Cardiac muscle cell (in vitro differentiated cells and primary cell): ENCODE results near the gene ZSCAN16. TPM values are rescaled to one million over a fixed set of nuclear protein-coding genes. Genes with fewer than 3 reads are reported as not detected.
"Not testable (repeated sequence)": the region's sequence is repeated elsewhere in the genome, so short reads cannot be mapped to it uniquely, and the experiment has no call there.

ENCODE experiments used
- DNase-seq, 2 donors: peaks; one replicate each; pipeline versions ENCODE4 v3.0.0 to v3.0.0-alpha.2; 2010 to 2017; ENCODE audit warnings: low read depth in 1 of 2, low spot score in 1 of 2
- H3K27ac ChIP-seq: fragments of 200-600 bp; sonication (generic); 2 replicates; pipeline ENCODE4 v1.5.1; 2016
- H3K27me3 ChIP-seq: fragments of 200-600 bp; sonication (generic); 2 replicates; pipeline ENCODE4 v1.6.0; 2016; ENCODE audit warnings: control low read depth
- H3K36me3 ChIP-seq: fragments of 200-600 bp; sonication (generic); 2 replicates; pipeline ENCODE4 v1.5.1; 2016; ENCODE audit warnings: control low read depth
- H3K4me1 ChIP-seq: fragments of 200-600 bp; sonication (generic); 2 replicates; pipeline ENCODE4 v1.8.1; 2017; ENCODE audit warnings: low read depth, mild to moderate bottlenecking, mixed run types
- H3K4me3 ChIP-seq: fragments of 200-600 bp; sonication (generic); 2 replicates; pipeline ENCODE4 v1.5.1; 2016; ENCODE audit warnings: mild to moderate bottlenecking
- H3K9me3 ChIP-seq: fragments of 200-600 bp; sonication (generic); 2 replicates; pipeline ENCODE4 v1.5.1; 2017; ENCODE audit warnings: low read depth, mild to moderate bottlenecking, control low read depth
- polyA plus RNA-seq: library from polyadenylated mRNA; unstranded; fragments of >200 nt; fragmentation: Nextera tagmentation; extraction: Ambion mirVana; gene quantifications from 2 replicates; pipeline ENCODE4 v1.2.1, GENCODE V29; 2016
- total RNA-seq: library from RNA; depleted of rRNA; stranded (reverse); fragments of >200 nt; gene quantifications from 2 replicates; pipeline ENCODE4 v1.2.3, GENCODE V29; 2016
- TF ChIP-seq, protein P1 (sequence below): IDR thresholded peaks from 2 replicates; pipeline ENCODE4 v1.5.1; 2012; ENCODE audit warnings: low read depth, mild to moderate bottlenecking, low read length

ZSCAN16 gene
- 7.4 and 10.3 TPM in 2 replicates for total RNA-seq
- 7.4 and 9.3 TPM in 2 replicates for polyA plus RNA-seq

DNA sequence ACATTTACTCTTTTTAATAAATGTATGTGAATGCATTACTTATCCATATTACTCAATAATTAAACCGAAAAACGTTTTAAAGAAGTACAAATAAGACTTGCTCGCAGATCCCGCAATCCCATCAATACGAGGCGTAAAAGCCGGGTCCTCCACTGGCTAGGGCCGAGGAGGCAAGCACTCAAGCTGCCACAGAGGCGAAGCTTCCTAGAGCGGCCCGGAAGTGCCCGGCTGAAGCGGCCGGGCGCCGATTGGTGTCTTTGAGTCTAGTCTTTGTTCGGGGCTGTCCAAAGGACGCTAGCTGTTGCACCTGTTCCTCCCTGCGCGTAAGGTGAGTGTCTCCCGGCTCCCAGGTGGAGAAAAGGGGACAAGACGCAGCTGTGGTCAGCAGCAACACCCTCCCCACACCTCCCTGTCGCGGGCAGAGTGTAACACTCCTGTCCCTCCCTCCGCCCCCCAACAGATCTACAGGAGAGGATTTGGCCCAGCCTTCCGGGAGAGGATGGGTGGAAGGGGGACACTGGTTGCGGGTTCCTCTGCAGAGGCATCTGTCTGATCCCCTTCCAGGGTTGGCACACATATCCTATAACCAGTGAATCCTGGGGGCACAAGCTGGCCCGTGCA, at the start of gene ZSCAN16:
Gene ZSCAN16 (plus strand): TSS at position 260 of the 621 bp plus-strand sequence. CDS start 835 bp downstream, outside the sequence.
- Histone ChIP-seq H3K27me3 (no peaks in the 10 kb centered on the region), H3K4me1 (no peaks in the 10 kb centered on the region), H3K9me3 (no peaks in the 10 kb centered on the region), H3K4me3 (peak within 1 kb of the TSS; percentile 58), H3K36me3 (peaks cover 42% of the 10 kb centered on the region), H3K27ac (no peak within 1 kb of the TSS)
- TF ChIP-seq, protein P1, sequence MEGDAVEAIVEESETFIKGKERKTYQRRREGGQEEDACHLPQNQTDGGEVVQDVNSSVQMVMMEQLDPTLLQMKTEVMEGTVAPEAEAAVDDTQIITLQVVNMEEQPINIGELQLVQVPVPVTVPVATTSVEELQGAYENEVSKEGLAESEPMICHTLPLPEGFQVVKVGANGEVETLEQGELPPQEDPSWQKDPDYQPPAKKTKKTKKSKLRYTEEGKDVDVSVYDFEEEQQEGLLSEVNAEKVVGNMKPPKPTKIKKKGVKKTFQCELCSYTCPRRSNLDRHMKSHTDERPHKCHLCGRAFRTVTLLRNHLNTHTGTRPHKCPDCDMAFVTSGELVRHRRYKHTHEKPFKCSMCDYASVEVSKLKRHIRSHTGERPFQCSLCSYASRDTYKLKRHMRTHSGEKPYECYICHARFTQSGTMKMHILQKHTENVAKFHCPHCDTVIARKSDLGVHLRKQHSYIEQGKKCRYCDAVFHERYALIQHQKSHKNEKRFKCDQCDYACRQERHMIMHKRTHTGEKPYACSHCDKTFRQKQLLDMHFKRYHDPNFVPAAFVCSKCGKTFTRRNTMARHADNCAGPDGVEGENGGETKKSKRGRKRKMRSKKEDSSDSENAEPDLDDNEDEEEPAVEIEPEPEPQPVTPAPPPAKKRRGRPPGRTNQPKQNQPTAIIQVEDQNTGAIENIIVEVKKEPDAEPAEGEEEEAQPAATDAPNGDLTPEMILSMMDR: no peak
- peak; percentile 86 to 89 for DNase-seq

DNA sequence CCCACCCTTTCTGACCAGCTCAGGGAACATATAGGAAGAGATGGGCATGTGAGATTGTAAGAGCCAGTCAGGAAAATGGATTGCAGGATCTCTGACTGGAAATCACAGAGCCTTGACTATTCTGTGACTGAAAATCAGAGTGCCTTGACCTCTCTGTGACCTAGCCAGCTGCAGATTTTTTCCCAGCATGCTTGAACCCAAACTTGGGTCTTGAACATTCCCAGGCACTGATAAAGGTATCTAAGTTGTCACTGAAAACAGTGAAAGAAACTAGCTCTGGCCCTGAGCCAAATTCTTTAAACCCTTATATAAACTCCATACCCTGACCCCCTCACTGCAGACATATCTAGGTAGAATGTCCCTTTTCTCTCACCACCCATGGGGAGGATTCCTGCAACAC, 46.4 kb upstream of the ZSCAN16 start:
- Histone ChIP-seq H3K36me3 (no peaks in the 10 kb centered on the region), H3K9me3 (no peaks in the 10 kb centered on the region), H3K27ac (peak overlapping the region; percentile 90), H3K4me3 (no peak overlapping the region), H3K4me1 (peaks cover 28% of the 10 kb centered on the region), H3K27me3 (no peaks in the 10 kb centered on the region)
- TF ChIP-seq, protein P1: no peak
- DNase-seq: peak; percentile 9 to 73

- Histone ChIP-seq H3K27ac (peak overlapping the region; percentile 90), H3K4me1 (peaks cover 28% of the 10 kb centered on the region), H3K27me3 (no peaks in the 10 kb centered on the region), H3K36me3 (no peaks in the 10 kb centered on the region), H3K9me3 (no peaks in the 10 kb centered on the region), H3K4me3 (no peak overlapping the region)
- TF ChIP-seq, protein P1: no peak
- no peak for DNase-seq
Measured at GRCh38 chr6:28078836-28079235, 45.6 kb upstream of the ZSCAN16 start.

GRCh38 chr6:28080381-28080630, 44.1 kb upstream of the ZSCAN16 start, which contains the start of gene ZNF165:
Gene ZNF165, plus strand, starts transcription at chr6:28080568. Its CDS starts 4,913 bp downstream, at chr6:28085481.
- not testable (repeated sequence) for H3K9me3 ChIP-seq, H3K27me3 ChIP-seq, DNase-seq, H3K36me3 ChIP-seq
- Histone ChIP-seq H3K4me3 (peak within 1 kb of the TSS; percentile 58), H3K27ac (peak within 1 kb of the TSS; percentile 90), H3K4me1 (peaks cover 27% of the 10 kb centered on the region)

DNA sequence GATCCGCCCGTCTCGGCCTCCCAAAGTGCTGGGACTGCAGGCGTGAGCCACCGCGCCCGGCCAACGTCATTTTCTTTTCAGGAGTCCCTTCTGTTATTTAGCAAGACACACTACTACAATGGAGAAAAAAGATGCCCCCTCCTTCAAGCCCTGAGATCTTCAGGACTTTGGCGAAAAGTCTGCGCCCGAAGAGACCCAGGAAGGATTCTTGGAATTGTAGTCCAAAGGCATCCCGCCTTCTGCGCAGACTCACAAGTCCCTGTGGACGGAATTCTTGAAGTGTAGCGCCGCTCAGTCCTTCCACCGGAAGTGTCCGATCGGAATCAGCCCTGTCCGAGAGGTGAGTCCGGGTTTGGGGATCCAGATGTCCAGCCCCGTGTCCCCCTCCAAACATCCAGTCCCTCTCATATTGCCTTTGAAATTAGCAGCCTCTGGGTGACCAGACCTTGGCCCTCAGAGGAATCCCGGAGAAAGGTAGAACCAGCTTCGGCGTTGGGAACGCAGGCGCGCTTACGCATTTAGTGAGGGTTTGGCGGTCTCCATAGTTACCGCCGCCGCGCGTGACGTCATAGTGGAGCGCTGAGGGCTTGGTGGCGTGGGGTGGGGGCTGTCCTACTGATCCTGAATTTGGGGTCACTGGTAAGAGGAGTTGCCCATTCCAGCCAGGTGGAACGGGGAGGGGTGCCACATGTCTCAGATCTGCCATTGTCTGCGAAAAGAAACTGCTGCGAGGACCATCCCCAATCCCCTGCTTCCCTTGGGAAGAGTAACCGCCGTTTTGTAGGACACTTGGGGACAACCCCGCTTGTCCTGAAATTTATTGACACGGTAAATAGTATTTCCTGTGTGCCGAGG, 43.6 kb upstream of the ZSCAN16 start:
- DNase-seq: peak; percentile 95 to 99
- H3K36me3 ChIP-seq: no peaks in the 10 kb centered on the region
- H3K27me3 ChIP-seq: no peaks in the 10 kb centered on the region
- H3K9me3 ChIP-seq: no peaks in the 10 kb centered on the region
- H3K4me1 ChIP-seq: peaks cover 23% of the 10 kb centered on the region
- H3K27ac ChIP-seq: peak overlapping the region; percentile 90
- H3K4me3 ChIP-seq: peak overlapping the region; percentile 58
- TF ChIP-seq, protein P1: no peak

DNA sequence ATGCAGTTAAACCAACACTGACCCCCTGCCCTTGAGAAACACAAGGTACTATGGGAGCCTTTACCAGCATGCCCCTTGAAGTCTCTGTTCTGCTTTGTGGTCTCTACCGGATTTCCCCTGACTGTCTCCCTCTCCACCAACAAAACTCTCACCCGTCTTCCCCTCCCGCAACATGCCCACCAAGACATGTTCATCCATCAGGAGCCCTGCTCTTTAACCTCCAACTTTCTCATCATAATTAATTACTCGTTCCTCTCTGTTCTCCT, 43.0 kb upstream of the ZSCAN16 start:
- Histone ChIP-seq H3K9me3 (no peaks in the 10 kb centered on the region), H3K4me3 (peak overlapping the region; percentile 58), H3K27me3 (no peaks in the 10 kb centered on the region), H3K4me1 (peaks cover 19% of the 10 kb centered on the region), H3K36me3 (no peaks in the 10 kb centered on the region), H3K27ac (peak overlapping the region; percentile 90)
- no peak for DNase-seq
- TF ChIP-seq, protein P1: no peak
